Measurements from ENCODE around the gene NRAP. TPM values are rescaled to one million over a fixed set of nuclear protein-coding genes. Genes with fewer than 3 reads are reported as not detected.

The NRAP gene
- total RNA-seq, 4 donors from 2014 or later: 811 to 2,339 (median 1,413) TPM

DNA sequence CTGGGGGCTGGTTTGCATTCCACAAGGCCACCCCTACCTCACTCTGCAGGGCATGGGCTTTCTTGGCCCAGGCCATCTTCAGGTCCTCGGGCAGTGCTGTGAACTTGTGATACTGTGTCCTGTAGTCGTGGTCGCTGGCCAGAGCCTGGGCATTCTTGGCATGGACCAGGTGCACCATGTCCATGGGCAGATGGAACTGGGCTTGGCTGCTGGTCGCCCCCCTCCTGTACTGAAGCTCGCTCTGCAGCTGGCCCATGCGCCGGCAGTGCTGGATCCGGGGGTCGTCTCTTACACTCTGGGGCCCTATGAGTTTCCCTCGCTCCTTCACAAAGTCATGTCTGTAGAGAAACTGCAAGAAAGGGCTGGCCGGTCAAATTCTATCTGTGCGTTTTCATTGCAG lies 59.3 kb downstream of the NRAP start:
- Histone ChIP-seq H3K27me3 (no peaks in the 10 kb centered on the region), H3K9me3 (no peaks in the 10 kb centered on the region), H3K4me1 (peaks cover 17 to 32% of the 10 kb centered on the region in 2 donors), H3K27ac (peak overlapping the region; percentile 70 to 96 (median 88)), H3K36me3 (peaks cover 0 to 69% of the 10 kb centered on the region in 2 donors), H3K4me3 (no peak overlapping the region)
- ATAC-seq: no peak
- no peak for TF ChIP-seq POLR2A (IDR thresholded peaks at IDR 0.05)
- TF ChIP-seq, protein P1, sequence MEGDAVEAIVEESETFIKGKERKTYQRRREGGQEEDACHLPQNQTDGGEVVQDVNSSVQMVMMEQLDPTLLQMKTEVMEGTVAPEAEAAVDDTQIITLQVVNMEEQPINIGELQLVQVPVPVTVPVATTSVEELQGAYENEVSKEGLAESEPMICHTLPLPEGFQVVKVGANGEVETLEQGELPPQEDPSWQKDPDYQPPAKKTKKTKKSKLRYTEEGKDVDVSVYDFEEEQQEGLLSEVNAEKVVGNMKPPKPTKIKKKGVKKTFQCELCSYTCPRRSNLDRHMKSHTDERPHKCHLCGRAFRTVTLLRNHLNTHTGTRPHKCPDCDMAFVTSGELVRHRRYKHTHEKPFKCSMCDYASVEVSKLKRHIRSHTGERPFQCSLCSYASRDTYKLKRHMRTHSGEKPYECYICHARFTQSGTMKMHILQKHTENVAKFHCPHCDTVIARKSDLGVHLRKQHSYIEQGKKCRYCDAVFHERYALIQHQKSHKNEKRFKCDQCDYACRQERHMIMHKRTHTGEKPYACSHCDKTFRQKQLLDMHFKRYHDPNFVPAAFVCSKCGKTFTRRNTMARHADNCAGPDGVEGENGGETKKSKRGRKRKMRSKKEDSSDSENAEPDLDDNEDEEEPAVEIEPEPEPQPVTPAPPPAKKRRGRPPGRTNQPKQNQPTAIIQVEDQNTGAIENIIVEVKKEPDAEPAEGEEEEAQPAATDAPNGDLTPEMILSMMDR (IDR thresholded peaks at IDR 0.05 in 4 of 5, conservative IDR thresholded peaks at IDR 0.05 in 1 of 5): no peak
- intact Hi-C loops (cut with DNase I; ENCODE audit: low total_unique reads) (no loop called here), in situ Hi-C loops (cut with MboI; ENCODE audit: low sequenced_read_pairs in 4 of 4) (no loop called here)
- peak; percentile 14 to 71 for DNase-seq

DNA sequence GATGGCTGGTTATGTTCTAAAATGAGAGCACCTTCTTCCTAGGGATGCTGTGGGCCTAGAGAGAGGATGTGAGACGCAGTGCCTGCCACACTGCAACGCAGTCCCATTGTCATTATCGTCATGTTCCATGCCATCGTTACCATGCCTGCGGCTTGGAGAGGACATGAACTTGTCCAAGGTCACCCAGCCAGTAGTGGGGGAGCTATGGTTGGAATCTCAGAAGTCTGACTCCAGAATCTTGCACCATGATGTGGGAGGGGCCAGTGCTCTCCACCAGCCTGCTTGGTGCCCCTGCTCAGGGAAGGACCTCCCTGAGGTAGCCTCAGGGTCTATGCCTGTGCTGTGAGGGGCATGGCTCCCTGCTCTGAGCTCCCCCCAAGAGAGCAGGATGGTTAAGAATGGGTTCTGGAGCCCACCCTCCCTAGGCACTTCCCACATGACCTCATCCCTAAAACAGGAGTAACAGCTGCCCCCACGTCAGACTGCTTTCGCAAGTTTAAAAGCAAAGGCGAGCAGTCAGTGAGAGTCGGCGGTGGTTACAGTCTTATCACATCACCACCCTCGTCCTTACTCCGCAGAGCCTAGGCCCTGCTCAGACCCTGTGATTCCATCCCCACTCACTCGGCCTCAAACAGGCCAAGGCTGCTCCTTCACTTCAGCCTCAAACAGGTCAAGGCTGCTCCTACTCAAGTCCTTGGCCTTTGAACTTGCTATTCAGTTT lies 60.6 kb downstream of the NRAP start:
- Histone ChIP-seq H3K36me3 (peaks cover 0 to 64% of the 10 kb centered on the region in 2 donors), H3K27ac (peak overlapping the region; percentile 70 to 96 (median 88)), H3K4me3 (no peak overlapping the region), H3K27me3 (no peaks in the 10 kb centered on the region), H3K4me1 (peaks cover 13 to 29% of the 10 kb centered on the region in 2 donors), H3K9me3 (no peaks in the 10 kb centered on the region)
- peak; percentile 26 to 32 for TF ChIP-seq POLR2A (IDR thresholded peaks at IDR 0.05)
- TF ChIP-seq, protein P1 (IDR thresholded peaks at IDR 0.05 in 4 of 5, conservative IDR thresholded peaks at IDR 0.05 in 1 of 5): no peak
- peak in 1 of 2 donors; percentile 85 for DNase-seq
- intact Hi-C loops (cut with DNase I; ENCODE audit: low total_unique reads): no loop called here
- ATAC-seq: peak; percentile 52 to 82
- in situ Hi-C loops (cut with MboI; ENCODE audit: low sequenced_read_pairs in 4 of 4): no loop called here

DNA sequence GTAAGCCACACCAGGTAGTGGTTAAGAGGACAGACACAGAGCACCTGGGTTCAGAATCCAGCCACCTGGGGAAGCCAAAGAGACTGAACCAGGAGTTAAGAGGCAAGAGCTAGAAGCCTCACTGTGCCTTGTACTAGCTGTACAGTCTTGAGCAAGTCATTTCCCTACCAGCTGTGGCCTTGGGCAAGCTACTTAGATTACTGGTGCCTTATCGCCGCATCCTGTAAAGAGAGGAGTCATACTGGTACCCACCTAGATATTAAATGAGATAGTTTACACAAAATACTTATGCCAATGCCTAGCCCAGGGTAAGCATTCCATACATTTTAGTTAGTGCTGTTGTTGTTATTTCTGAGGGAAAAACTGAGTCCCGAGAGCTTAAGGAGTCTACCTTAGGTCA lies 63.3 kb downstream of the NRAP start:
- H3K4me1 ChIP-seq: peaks cover 13 to 18% of the 10 kb centered on the region in 2 donors
- H3K4me3 ChIP-seq: no peak overlapping the region
- peaks cover 4 to 73% of the 10 kb centered on the region in 2 donors for H3K36me3 ChIP-seq
- in situ Hi-C loops (cut with MboI; ENCODE audit: low sequenced_read_pairs in 4 of 4) (no loop called here), intact Hi-C loops (cut with DNase I; ENCODE audit: low total_unique reads) (no loop called here)
- DNase-seq: no peak
- H3K27me3 ChIP-seq: no peaks in the 10 kb centered on the region
- no peak for ATAC-seq
- TF ChIP-seq POLR2A (IDR thresholded peaks at IDR 0.05): no peak
- TF ChIP-seq, protein P1 (IDR thresholded peaks at IDR 0.05 in 4 of 5, conservative IDR thresholded peaks at IDR 0.05 in 1 of 5): no peak
- H3K27ac ChIP-seq: peak overlapping the region in 3 of 4 donors; percentile 19 to 96 (median 88)
- no peaks in the 10 kb centered on the region for H3K9me3 ChIP-seq

DNA sequence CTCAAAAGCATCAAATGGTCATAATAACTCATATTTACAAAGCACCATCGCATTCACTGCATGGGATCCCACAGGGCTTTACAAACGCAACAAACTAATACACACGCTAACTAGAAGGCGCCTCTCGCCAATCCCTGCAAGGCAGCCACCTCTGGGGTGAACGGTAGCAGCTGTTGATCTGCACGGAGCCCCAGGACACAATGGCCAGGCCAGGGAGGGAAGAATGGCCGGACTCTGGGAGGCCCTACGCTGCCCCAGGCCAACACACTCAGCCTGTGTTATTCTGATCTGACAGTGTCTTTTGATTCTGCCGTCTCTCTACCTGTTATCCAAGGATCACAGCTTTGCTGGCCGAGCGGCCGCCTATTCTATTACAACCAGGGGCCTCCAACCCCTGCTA lies 69.2 kb downstream of the NRAP start:
- no peaks in the 10 kb centered on the region for H3K27me3 ChIP-seq
- peak overlapping the region in 3 of 4 donors; percentile 28 to 44 (median 36) for H3K27ac ChIP-seq
- peaks cover 0 to 5% of the 10 kb centered on the region in 2 donors for H3K4me1 ChIP-seq
- H3K4me3 ChIP-seq: no peak overlapping the region
- TF ChIP-seq POLR2A (IDR thresholded peaks at IDR 0.05): no peak
- TF ChIP-seq, protein P1 (IDR thresholded peaks at IDR 0.05 in 4 of 5, conservative IDR thresholded peaks at IDR 0.05 in 1 of 5): no peak
- DNase-seq (no peak), ATAC-seq (no peak)
- H3K36me3 ChIP-seq: peaks cover 4 to 94% of the 10 kb centered on the region in 2 donors
- H3K9me3 ChIP-seq: no peaks in the 10 kb centered on the region
- intact Hi-C loops (cut with DNase I; ENCODE audit: low total_unique reads): no loop called here
- in situ Hi-C loops (cut with MboI; ENCODE audit: low sequenced_read_pairs in 4 of 4): no loop called here
